Ascending aorta (tissue), 2 donors: ENCODE measurements around the gene TRANK1. TPM values are rescaled to one million over a fixed set of nuclear protein-coding genes. Genes with fewer than 3 reads are reported as not detected.

ENCODE experiments used
- DNase-seq, 2 donors: peaks; one replicate each; pipeline ENCODE4 v3.0.0-alpha.2; 2019; ENCODE audit warnings: low spot score in 2 of 2
- H3K27ac ChIP-seq, 2 donors: fragments of 200-600 bp; sonication (generic); one replicate each; pipeline ENCODE4 v1.5.1; 2016 to 2017; ENCODE audit warnings: mild to moderate bottlenecking in 1 of 2
- H3K27me3 ChIP-seq: fragments of 200-600 bp; sonication (generic); one replicate; pipeline ENCODE4 v1.5.1; 2017
- H3K36me3 ChIP-seq, 2 donors: fragments of 200-600 bp; sonication (generic); one replicate each; pipeline ENCODE4 v1.5.1; 2016
- H3K4me1 ChIP-seq, 2 donors: fragments of 200-600 bp; sonication (generic); one replicate each; pipeline ENCODE4 v1.5.1; 2016 to 2017; ENCODE audit warnings: mild to moderate bottlenecking in 1 of 2
- H3K4me3 ChIP-seq, 2 donors: fragments of 200-600 bp; sonication (generic); one replicate each; pipeline ENCODE4 v1.5.1; 2016 to 2017; ENCODE audit warnings: mild to moderate bottlenecking in 1 of 2
- H3K9me3 ChIP-seq, 2 donors: fragments of 200-600 bp; sonication (generic); one replicate each; pipeline ENCODE4 v1.5.1; 2016
- CTCF ChIP-seq, 3 experiments: fragments of 200-600 bp in 2 of 3; fragments of 450-650 bp in 1 of 3; sonication (generic) in 2 of 3; IDR thresholded peaks; one replicate each; pipeline ENCODE4 v1.5.1; 2016 to 2019; ENCODE audit warnings: antibody characterized with exemption in 3 of 3, mild to moderate bottlenecking in 1 of 3, moderate library complexity in 1 of 3
- intact Hi-C: fragments of 100-400 bp; cut with DNase I; formaldehyde crosslinking; loops from one replicate; pipeline ENCODE4 v1.15.1; 2023
- total RNA-seq: library from RNA; depleted of rRNA; stranded (reverse); fragments of >200 nt; gene quantifications from one replicate; pipeline ENCODE4 v1.1.0, GENCODE V29; 2016

The TRANK1 gene
- total RNA-seq, 1 donor from 2014 or later = 14.8 TPM

GRCh38 chr3:36795622-36796021 lies 149.2 kb downstream of the TRANK1 start:
- no peak overlapping the region for H3K27ac ChIP-seq
- DNase-seq = no peak
- no peaks in the 10 kb centered on the region for H3K27me3 ChIP-seq
- H3K4me3 ChIP-seq = no peak overlapping the region
- no peak for TF ChIP-seq CTCF (IDR thresholded peaks at IDR 0.05)
- H3K9me3 ChIP-seq = no peaks in the 10 kb centered on the region
- no peaks in the 10 kb centered on the region for H3K36me3 ChIP-seq
- no peaks in the 10 kb centered on the region for H3K4me1 ChIP-seq
- intact Hi-C loops = no loop called here

GRCh38 chr3:36792342-36792741 lies 152.5 kb downstream of the TRANK1 start:
- Histone ChIP-seq H3K9me3 (no peaks in the 10 kb centered on the region), H3K27me3 (no peaks in the 10 kb centered on the region), H3K36me3 (no peaks in the 10 kb centered on the region), H3K27ac (no peak overlapping the region), H3K4me3 (no peak overlapping the region), H3K4me1 (no peaks in the 10 kb centered on the region)
- no peak for DNase-seq
- intact Hi-C loops = no loop called here
- TF ChIP-seq CTCF (IDR thresholded peaks at IDR 0.05) = no peak

- Histone ChIP-seq H3K9me3 (no peaks in the 10 kb centered on the region), H3K27ac (no peak overlapping the region), H3K4me1 (no peaks in the 10 kb centered on the region), H3K4me3 (no peak overlapping the region), H3K36me3 (no peaks in the 10 kb centered on the region), H3K27me3 (no peaks in the 10 kb centered on the region)
- intact Hi-C loops = no loop called here
- TF ChIP-seq CTCF (IDR thresholded peaks at IDR 0.05) = no peak
- no peak for DNase-seq
Measured at GRCh38 chr3:36790765-36791164, 154.1 kb downstream of the TRANK1 start.

- no peaks in the 10 kb centered on the region for H3K27me3 ChIP-seq
- no peaks in the 10 kb centered on the region for H3K9me3 ChIP-seq
- DNase-seq = no peak
- no peaks in the 10 kb centered on the region for H3K36me3 ChIP-seq
- no peak overlapping the region for H3K4me3 ChIP-seq
- no peaks in the 10 kb centered on the region for H3K4me1 ChIP-seq
- intact Hi-C loops = no loop called here
- H3K27ac ChIP-seq = no peak overlapping the region
- TF ChIP-seq CTCF (IDR thresholded peaks at IDR 0.05) = no peak
Measured at GRCh38 chr3:36786921-36787890, 157.6 kb downstream of the TRANK1 start.

GRCh38 chr3:36784138-36784635 lies 160.7 kb downstream of the TRANK1 start:
- no peaks in the 10 kb centered on the region for H3K9me3 ChIP-seq
- no peak overlapping the region for H3K4me3 ChIP-seq
- H3K27me3 ChIP-seq = no peaks in the 10 kb centered on the region
- intact Hi-C loops = no loop called here
- DNase-seq = no peak
- H3K36me3 ChIP-seq = no peaks in the 10 kb centered on the region
- no peak for TF ChIP-seq CTCF (IDR thresholded peaks at IDR 0.05)
- no peak overlapping the region for H3K27ac ChIP-seq
- no peaks in the 10 kb centered on the region for H3K4me1 ChIP-seq
